Stimulated activated CD4-positive, alpha-beta T cell treated with anti-CD3 and anti-CD28 coated beads, TNF-alpha, amount 100 ng/mL, for 24 hours (primary cell): ENCODE data around the gene HAAO.

Experiments used
- DNase-seq, 3 experiments: peaks; one replicate each; pipeline ENCODE4 v3.0.0-alpha.2; 2020; ENCODE audit warnings: low read depth in 3 of 3

Gene HAAO

DNA sequence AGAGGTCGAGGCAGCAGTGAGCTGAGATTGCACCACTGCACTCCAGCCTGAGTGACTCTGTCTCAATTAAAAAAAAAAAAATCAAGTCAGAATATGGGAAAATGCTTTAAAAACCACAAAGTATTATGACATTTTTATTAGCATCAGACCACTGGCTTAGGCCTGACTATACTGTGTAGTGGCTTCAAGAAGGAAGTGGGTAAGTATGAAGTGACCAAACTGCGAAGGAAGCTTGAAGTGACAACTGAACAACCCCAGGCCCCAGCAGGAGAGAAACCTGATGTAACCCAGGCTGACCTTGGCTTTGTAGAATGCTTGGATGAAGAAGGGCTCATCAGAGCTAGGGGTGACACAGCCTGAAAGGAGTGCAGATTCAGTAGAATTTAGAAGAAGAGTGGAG, 21.4 kb upstream of the HAAO start:
- DNase-seq = no peak

DNA sequence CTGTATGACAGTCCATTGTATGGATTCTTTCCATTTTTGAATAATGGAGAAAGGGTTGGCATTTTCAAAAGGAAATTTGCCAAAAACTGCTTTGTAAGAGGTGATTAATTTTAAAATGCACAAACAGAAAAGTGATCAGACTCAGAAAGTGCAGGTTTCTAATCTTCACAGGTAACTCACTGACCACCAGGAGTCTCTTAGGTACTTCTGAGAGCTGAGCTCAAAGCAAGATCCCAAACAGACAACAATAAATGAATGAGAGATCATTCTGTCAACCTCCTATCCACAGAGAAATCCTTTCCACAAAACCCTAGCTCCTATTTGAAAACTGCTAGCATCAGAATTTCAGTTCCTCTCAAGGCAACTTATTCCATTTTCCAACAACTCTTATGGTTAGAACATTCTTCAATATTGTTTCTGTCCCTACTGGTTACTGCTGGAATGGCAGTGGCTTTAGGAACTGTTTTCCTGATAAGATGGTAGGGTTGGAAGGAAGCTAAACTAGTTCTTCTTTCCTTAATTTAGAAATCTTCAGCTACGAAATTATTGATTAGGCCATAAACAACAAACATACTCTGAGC, 20.6 kb upstream of the HAAO start:
- no peak for DNase-seq

DNA sequence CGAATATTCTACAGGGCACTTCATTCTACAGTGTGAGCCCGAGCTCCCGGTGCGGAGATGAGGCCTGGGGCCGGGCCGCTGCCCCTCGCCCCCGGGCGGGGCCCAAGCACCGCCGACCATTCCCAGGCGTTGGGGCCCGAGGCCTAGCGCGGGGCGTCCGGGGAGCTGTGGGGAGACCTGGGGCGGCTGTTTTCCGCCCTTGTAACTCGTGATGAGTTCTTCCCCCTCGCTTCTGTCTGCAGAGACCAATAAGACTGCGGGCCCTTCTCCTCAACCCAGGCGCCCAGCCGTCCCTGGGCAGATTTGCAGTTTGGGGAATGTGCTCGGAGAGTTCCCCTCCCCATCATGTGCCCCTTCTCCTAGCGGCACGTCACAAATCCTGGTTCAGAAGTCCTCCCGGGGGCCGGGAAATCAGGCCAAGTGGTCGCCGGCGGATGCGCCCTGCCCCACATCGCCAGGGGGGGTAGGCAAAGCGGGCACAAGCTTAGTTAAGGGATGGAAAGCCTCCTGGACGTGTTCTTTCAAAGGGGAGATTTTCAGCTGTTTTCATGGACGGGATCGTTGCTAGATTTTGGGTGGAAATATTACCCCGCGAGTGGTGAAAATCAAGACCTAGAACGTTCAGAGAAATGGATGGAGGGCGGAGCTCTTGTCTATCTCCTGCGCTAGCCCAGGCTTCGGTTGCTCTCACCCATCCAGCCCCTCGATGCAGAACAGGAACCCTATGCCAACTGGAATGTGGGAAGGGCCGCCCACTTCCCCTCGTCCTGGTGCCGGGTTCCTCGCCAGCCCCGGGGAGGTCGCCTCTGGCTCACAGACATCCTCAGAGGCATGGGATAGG, 18.8 kb upstream of the HAAO start:
- peak; percentile 17 to 44 (median 25) for DNase-seq

DNA sequence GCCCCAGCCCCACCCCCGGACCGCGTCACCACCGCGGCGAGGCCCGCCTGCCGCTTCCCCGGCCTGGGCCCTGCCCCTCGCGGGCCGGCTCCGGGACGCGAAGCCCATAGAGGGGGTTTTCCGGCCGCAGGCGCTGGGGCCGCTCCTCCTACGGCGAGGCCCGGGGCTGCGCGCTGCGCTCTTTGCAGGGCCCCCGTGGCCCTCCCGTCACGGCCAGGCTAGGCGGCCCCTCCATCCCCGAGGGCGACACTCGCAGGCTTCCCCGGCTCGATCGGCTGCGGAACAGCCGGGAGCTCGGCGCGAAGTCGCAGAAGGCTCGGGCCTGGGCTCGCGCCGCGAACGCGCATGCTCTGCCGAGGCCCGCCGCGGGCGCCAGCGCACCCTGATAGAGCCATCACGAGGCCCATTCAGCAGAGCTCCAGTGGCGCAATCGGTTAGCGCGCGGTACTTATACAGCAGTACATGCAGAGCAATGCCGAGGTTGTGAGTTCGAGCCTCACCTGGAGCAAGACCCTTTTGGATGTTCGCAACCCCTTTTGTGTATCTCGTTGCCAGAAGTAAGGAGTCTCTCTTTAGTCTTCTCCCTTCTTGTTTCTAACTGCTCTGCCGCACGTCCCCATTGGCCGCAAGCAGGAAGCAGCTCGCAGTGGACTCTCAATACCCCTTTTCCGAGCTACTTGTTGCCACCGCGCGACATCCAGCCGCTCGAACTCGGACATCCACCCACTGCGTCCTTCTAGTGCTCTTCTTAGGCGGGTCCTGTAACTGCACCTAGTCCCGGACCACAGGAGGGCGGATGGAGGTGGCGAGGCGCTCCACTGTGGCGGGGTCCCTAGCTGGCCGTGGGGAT, 18.0 kb upstream of the HAAO start:
- peak; percentile 87 to 93 (median 92) for DNase-seq

DNA sequence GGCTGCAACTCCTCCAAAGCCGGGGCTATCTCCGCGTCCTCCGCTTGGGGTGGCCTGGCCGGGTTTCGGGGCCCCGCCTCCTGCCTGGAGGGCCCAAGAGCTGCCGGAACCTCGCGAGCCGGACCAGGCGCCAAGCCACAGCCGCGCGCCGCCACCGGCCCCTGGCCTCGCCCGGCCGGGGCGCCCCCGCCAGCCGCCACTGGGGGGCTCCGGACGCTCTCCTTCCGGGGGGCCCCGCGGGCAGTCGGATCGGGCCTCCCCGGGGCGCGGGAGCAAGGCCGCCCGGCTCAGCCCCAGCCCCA, 17.4 kb upstream of the HAAO start:
- DNase-seq = peak in 2 of 3 experiments; percentile 20 to 68

DNA sequence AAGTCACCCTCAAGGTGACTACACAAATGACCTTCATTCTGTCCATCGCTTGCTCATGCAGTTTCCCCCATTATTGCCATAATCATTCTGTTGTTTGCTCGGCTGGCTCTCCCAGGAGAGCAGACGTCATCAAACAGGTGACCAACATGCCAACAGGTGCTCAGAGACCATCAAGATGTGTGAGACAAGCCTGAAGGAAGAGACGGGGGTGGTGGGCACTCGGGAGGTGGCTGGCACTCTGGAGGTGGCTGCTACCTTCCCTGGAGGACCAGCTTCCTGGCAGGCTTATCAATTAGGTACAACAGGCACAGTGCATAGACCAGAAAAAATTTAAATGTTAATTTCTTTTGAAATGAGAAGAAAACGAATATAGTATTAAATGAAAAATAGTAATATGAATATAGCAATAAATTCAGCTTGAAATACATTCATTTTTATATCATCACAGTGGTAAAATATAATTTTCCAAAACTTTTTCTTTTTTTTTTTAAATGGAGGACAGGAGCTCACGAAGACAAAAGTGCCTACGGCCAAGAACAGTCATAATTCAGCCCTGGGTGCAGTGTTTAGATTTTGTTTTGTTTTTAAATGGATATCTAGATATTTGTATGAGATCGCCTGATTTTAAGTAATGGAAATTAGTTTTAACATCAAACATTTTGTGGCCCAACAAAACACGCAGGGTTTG, 16.9 kb upstream of the HAAO start:
- DNase-seq = no peak

DNA sequence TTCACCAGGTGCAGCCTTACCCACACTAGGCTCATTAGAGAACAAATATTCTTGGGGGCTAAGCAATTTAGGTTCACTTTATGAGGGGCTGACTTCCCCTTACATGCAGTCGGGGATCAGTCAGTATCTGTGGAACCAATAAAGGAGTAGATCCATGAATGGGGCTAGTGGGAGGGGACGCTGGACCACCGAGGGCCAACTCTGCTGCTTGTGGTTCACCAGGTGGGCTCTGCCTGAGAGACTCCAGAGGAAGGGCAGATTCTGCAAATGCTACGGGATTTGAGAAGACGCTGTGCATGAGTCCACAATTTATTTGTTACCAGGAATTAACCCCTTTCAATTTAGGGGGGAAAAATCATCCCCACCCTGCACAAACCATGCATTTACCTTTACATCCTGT, 15.9 kb upstream of the HAAO start:
- no peak for DNase-seq

DNA sequence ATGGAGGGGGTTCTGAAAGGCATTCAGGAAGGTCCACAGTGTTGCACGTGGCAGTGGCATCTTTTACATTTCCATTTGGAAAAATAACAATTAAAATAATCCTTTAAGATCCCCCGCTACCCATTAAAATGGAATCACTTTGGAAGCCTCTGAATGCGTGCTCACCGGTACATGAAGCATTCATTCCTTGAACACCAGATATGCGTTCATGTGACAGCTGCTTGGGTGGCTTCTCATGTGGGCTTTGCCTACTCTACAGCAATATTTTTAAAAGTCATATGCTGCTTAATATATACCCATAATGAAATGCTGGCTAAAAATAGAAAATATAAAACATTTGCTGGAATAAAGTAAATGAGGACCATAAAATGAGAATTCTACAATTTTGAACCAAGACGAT, 14.4 kb upstream of the HAAO start:
- DNase-seq = no peak

DNA sequence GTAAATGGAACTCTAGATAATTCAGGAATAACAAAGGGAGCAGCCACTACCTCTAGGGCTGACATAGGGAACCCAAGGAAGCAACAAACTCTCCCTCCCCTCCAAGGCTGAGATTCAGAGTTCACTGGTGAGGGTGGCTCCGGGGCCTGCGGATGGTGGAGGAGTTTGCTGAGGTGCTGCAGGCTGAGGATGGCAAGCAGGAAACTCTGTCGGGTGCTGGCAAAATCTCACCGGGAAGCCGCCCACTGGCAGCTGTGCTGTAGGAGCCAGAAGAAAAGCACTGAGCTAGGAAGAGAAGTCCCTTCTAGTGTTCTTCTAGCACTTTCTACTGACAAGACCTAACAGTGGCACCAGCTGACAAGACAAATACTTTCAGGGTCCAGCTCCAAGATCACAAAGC, 12.5 kb upstream of the HAAO start:
- no peak for DNase-seq

DNA sequence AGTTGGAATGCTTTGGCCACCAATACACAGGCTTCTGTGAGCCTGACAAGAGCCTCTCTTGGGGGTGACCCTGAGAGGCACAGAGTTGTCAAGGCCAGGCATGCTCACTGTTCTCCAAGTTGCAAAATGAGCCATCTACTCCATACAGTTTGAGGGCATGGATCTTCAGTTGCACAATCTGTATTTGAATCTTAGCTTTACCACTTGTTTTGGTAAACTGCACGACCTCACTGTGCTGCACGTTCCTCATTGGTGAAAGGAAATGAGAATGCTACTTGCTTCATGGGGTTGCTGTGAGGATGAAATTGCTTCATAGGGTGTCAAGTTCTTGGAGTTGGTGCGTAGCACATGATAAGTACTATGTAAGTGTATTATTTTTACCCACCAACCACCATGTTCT, 12.0 kb upstream of the HAAO start:
- no peak for DNase-seq

DNA sequence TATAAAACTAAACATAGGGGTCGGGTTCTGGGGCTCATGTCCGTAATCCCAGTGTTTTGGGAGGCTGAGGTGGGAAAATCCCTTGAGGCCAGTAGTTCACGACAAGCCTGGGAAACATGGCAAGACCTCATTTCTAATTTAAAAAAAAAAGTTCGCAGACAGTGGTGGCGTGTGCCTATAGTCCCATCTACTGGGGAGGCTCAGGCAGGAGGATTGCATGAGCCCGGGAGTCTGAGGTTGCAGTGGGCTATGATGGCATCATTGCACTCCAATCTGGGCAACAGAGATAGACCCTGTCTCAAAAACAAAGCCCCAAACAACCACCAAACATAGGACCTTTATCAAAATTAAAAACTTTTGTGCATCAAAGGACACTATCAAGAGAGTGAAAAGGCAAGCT, 9.8 kb upstream of the HAAO start:
- DNase-seq = no peak

DNA sequence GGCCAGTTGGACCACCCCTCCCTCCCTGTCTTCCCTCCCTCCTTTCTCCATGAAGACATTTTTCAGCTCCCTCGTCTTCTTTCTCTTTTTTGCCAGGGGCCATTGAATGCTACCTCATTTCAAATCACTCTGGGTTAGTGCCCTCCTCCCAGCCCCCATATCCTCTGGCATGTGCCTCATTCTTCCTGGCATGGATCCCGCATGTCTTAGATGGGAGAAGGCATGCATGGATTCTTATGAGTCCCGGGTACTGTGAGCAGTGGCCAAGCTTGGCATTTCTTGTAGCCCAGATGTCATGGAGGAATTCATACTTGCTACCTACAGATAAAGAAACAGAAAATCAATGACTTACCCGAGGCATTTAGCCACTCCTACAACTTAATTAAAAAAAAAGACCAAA, 9.0 kb upstream of the HAAO start:
- DNase-seq = no peak

DNA sequence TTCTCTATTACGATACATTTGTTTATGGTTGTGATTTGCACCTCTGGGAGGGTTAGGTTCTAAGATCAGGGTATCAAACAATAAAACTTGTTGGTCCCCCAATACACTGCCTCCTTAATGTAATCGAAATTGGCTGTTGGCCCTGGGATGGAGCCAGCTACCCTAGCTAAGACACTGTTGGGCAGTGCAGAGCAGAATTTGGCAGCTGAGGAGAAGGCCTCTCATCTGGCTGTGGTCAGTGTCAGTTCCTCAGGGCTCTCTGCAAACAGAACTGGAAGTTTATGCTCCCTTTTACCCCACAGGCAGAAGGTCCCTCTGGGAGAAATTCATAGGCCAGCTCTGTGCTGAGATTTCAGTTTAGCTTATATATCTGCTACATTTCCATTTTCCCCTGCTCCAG, 8.6 kb upstream of the HAAO start:
- no peak for DNase-seq

DNA sequence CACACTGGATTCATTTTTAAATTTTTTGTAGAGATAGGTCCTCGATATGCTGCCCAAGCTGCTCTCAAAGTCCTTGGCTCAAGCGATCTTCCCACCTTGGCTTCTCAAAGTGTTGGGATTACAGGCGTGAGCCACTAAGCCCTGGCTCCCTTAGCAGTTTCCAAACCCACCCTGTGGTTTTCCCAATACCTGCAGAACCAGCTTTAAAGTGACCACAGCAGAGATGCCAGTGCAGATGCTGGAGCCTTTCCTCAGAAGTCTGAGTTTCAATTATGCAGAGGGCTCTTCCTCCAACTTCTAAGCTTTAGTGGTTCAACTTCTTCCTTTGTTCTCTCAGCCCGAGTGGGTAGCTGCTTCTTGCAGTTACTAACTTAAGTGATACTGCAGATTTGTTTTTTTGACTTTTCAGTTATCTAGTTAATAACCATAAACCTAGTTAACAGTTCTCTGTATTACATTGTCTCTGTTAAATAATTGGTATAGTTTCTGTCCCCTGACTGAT, 8.1 kb upstream of the HAAO start:
- no peak for DNase-seq

DNA sequence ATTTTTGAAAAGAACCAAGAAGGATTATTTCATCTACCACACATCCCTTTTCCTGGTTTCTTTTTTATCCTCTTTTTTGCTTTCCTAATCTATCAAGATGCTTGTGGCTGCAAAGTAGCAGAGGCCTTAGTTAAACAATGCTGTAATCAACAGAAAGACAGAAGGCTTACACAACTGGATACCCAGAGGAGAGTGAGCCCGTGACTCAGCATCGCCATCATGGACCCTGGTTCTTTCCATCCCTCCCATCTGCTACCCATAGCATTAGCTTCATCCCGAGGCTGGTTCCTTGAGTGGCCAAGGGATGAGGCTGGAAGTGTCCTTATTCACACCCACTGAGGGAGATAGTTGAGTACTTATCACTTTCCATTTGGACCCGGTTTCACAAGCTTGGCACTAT, 7.5 kb upstream of the HAAO start:
- no peak for DNase-seq

DNA sequence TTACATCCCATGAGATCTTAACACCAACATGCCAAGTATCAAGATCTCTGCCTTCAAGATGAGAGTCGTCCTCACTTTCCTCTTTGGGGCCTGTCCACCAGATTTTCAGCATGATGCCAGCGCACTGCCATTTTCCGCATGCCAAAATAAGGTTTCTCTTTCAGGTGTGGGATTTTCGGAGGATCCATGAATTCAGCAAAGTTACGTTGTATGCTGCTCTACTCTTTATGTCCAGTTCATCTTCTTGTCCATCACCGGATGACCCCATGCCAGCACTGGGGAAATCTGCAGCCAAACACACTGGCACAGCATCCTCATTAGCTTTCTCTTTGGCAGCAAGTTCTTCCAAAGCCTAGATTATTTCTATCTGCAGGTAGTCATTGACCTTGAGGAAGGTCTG, 4.9 kb upstream of the HAAO start:
- DNase-seq = no peak

DNA sequence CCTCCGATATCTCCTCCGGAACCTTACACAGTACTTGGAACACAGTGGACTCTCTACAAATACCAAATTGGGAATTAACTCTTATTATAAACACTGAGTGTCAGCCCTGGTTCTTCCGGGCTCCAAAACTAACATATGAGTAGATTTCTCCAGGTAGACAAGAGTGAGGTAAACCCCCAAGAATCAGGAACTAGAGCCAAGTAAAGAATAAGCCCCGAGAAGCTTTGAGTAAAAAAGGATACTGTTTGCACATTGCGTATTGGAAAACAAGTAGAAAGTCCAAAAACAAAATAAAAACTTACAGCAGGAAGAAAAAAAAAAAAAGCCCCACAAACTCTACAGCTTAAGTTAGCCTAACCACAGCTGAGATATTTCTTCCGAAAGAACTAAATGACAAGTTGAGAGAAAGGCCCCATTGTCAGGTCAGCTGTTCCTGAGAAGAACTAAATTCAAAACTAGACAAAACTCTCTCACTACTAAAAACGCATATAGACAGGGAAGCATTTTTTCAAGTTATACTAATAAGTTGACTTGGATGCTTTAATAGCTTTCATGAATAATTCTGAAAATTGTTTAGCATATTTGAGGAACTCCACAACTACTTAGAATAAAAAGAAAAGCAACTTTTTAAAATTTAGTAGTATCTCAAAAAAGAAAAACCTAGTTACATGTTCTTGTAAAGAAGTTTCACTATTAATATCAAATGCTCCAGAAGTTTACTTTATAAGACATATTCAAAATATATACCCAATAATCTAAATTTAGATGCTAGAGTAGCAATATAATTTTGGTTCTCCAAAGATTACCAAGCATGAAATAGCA, 4.3 kb upstream of the HAAO start:
- DNase-seq = no peak

DNA sequence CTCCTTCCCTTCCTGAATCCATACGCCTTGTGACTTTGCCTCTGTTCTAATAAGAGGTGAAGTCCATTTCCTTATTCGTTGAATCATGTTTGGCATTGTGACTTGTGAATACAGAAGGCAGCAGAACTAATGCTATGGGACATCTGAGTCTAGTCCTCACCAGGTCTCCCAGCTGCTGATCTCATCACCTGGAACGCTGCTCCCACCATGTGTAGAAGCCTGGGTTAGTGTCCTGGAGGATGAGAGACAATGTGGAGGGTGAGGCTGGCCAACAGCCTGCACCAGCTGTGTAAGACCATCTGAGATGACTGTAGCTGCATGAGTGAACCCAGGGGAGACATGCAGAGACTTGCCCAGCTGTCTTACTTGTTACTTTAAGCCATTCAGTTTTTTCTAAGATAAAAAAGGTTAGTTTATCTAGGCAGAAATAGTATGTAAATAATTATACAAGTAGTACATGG, 3.5 kb upstream of the HAAO start:
- no peak for DNase-seq

DNA sequence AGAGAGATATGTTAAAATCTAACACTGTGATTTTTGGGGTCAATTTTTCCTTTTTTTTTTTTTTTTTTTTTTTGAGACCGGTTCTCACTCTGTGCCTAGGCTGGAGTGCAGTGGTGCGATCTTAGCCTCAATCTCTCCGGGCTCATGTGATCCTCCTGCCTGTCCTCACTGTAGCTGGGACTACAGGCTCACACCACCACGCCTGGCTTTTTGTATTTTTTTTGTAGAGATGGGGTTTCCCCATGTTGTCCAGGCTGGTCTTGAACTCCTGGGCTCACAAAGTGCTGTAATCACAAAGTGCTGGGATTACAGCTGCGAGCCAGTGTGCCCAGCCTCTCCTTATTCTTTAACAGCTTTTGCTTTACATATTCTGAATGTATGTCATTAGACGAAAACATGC, 2.9 kb upstream of the HAAO start:
- no peak for DNase-seq

DNA sequence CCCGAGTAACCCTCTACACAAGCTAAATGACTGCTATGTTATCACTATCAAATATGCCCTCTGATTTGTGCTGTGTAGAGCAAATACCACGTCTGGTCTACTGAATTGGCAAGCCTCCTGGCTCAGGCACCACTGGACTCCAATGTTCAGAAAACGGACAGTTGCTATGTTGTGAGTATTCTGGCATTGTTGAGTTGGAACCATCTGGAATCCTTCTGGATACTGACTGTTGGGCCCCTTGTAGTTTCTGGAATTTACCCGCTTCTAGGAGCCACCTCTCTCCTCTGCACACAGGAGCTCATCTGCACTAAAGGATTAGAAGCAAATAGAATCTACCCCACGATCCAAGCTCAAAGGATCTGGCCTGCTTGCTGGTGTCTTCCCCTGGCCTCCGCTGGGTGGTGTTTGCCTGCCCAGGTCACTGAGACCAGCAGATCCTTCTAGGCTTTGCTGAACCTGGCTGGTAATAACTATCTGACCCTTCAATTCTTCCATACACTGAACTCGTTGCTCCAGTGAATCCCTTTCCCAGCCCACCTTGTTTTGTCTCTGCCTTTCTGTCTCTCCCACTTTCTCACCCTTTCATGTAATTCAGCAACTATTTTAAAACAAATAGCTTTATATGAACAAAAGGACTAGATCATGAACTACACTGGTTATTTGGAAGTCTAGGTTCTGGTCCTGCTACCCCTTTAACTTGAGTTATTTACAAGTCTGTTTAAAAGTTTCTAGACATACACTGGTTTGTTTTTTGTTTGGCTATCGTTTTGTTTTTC, 2.1 kb upstream of the HAAO start:
- no peak for DNase-seq
